ENCODE data around the gene ADAMTSL1. TPM values are rescaled to one million over a fixed set of nuclear protein-coding genes. Genes with fewer than 3 reads are reported as not detected.

Gene ADAMTSL1
- polyA plus RNA-seq, 5 donors: 15.6 to 25.0 (median 16.9) TPM

DNA sequence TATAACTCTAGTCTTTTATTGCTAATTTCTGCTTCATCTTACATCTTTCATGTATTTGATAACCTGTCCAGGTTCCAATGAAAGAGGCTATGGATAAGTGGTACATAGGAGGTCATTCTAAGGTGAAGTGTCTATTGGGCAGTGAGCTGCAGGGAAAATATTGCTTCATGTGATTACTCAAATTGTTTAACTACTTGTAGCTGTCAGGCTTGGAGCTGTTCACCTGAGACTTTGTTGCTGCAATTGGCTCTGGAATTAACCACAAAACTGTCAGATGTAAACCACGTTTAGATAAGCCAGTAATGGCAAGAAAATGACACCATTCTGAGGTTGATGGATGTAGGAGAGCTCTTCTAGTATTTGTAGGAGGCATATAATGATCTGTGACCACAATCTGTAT lies 26.0 kb downstream of the ADAMTSL1 start:
- DNase-seq: no peak

DNA sequence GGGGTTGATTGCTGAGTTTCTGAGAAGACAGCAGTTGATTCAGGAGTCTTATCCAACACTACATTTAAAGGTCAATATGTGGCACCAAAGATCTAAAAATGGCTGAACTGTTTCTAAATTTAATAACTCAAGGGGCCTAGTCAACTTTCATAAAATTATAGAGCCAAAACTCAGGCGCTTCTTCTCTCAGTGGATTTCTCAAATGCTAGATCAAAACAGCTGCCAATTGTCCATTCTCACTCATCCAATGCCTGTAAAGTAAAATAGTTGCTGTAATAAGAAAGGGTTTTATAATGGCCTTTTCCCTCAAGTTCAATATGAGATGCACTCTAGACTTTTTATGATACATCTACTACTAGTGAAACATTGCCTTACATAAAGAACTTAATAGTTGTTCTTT lies 26.5 kb downstream of the ADAMTSL1 start:
- DNase-seq: peak; percentile 53 to 58

DNA sequence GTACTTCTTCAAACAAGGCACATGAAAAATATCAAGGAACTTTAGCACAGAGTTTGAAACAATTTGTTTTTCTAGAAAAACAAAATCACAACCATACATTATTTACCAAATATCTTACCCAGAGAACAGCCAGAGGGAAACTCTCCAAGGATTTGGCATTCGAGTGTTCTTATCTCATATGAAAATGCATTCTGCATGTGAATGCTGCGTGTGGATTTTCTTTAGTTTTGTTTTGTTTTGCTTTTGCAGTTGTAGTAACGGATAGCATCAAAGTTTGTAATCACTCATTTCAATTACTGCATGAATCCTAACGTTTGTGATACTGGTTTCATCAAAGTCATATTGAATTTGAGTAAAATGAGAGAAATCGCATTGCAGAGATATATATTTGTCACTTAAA lies 28.0 kb downstream of the ADAMTSL1 start:
- no peak for DNase-seq

DNA sequence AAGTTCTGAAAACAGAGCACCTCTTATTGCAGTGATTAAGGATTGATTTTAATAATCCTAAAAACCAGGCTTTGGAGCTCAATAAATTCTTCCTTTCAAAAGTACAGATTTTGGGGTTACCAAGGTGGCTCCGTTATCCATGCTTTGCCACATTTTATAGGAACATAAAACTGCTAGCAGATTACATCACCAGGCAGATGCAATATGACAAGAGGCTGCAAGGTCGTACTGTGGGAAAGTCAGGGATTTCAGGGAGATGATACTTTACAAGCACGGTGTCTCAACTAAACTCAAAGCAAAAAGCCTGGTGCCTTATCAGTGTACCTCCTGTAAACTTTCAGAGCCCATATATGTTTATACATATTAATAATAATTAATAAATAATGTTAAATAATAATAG lies 28.6 kb downstream of the ADAMTSL1 start:
- no peak for DNase-seq

DNA sequence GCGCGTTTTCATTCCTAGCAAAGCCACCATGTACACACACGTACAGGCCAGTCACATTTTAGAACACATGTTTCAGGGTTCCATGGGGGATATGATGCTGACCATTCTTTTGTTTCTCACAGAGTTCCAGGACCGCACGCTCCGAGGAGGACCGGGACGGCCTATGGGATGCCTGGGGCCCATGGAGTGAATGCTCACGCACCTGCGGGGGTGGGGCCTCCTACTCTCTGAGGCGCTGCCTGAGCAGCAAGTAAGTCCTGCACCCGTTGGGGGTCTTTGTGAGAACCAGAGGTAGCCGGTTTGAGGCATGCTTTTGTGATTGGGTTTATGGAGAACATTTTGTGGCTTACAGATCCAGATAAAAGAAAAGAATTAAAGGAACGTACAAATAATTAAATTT lies 30.8 kb downstream of the ADAMTSL1 start:
- DNase-seq: no peak

DNA sequence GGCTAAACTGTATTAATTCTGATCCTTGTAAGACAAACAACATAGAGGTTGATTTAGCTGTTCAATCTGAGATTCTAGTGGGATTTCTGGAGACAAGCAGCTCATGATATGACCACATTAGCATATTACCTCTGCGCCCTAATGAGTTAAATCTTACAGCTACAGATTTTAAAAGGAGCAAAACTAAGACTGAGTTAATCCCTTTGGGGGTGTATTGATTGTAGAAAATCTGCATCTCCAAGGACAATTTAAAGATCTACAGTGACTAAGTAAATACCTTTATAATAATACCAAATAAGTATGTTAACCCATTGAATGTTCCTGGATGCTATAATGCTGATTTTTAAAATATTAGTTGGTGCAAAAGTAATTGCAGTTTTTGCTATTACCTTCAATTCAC lies 33.2 kb downstream of the ADAMTSL1 start:
- DNase-seq: no peak

DNA sequence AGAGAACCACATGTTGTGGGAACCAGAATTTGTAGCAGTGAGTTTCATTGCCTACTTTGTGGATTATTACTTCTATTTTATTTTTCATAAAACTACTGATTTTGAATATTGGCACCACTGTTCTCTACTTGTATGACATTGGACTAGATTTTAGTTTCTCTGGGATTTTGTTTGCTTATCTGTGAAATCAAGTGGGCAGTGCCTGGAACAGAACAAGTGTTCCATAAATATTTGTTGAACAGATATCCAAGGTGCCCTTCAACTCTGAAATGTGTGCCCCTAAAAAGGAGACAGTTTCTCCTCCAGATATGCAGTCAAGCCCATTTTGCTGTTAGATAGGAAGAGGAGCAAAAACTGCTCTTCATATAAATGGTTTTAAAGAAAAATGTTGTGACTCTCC lies 42.6 kb downstream of the ADAMTSL1 start:
- DNase-seq: no peak

DNA sequence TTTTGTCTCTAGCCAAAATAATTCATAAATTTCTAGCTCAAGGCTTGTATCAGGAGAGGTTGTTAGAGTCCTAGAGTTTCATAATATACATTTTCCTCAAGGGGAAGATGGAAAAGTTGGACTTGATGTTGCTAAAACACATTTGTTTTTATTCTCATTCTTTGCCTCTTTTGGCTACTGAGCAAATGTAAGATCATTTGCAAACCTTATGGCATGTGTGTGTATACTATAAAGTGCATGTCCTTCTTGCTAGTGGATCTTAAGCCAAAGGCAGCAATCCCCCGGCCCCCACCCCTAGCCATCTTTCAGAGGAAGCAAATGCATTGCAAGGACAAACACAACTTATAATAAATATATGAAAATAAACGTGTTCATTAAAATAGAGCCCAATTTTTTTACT lies 43.0 kb downstream of the ADAMTSL1 start:
- no peak for DNase-seq

DNA sequence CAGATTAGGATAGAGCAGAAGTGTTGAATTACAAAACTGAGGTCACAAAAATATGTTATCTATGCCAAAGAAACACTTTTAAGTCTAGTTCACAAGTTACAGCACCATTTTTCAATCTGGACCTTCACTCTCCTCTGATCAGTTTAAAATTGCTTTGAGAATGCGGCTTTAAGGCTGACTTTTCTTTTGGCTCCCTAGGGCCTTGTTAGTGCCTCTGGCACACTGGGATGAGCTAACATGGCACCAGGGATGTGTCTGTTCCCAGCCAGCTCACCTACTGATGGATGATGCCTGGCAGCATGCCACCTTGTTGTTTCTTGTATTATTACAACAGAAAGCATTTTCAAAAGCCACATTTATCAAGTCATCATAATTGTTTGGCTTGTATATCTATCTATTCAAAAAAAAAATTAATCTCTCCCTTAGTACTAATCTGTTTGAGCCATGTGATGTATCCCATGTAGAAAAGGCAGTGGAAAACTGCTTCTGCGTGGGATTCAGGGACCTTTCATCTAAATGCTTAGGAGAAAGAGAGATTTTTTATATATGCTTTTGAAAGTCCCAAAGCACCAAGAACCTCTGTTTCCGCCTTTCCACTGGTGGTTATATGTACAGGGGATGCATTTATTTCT lies 46.6 kb downstream of the ADAMTSL1 start:
- no peak for DNase-seq

DNA sequence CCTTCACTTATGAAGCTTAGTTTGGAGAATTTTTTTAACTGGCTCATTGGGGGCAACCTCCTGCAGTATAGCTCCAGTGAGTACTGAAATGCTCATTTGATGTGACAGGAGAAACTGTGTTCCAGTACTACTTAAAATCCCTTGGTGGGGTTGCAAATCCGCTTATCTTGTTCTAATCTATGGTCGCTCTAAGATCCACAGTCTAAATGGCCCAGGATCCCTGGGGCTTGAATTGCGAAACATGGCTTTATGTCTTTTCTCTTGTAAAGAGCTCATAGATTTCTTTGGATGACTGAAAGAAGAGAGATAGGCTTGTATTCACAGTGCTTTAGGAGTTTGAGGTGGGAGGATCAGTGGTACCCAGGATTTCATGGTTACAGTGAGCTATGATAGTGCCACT lies 52.7 kb downstream of the ADAMTSL1 start:
- no peak for DNase-seq

DNA sequence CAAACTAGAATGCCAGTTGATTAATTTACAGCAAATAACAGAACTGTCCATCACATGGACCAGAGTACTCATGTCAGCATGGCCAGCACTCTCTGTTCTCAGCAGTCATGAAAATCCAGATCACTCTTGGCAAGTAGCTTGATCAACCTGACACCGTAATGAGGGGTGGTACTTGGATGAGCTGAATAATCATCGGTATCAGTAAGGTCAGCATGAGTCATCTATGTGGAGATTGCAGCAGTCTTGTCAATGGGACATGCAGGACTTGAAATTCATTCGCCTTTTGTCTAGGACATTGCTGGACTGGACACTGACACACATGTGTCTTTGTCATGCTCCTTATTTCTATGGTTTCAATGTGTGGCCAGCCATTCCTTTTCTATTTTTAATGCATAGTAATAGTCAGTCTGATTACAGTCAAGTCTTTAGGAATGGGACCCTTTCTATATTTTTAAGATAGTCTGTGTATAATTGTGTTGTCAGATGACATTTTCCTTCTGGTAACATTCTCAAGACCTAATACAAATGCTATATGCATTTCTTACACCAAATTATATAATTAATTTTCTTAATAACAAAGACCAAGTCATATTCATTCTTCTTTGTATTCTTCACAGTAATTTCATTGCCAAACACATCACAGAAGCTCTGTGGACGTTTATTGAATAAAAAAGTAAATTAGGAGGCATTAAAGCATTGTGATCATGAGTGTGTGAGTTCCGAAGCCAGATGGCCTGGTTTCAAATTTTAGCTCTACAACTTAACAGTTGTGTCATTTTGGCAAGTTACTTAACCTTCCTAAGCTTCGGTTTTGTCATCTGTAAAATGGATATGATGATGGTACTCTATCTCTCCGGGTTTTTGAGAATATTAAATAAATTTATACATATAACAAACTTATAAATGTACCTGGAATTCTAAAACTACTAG lies 57.4 kb downstream of the ADAMTSL1 start:
- peak; percentile 48 for DNase-seq

DNA sequence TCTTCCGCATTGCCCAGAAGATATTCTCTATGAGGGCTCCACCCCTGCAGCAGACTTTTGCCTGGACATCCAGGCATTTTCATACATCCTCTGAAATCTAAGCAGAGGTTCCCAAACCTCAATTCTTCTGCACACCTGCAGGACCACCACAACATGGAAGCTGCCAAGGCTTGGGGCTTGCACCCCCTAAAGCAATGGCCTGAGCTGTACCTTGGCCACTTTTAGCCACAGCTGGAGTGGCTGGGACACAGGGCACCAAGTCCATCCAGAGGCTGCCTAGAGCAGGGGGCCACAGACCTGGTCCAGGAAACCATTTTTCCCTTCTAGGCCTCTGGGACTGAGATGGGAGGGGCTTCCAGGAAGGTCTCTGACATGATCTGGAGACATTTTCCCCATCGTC lies 60.7 kb downstream of the ADAMTSL1 start:
- DNase-seq: no peak

DNA sequence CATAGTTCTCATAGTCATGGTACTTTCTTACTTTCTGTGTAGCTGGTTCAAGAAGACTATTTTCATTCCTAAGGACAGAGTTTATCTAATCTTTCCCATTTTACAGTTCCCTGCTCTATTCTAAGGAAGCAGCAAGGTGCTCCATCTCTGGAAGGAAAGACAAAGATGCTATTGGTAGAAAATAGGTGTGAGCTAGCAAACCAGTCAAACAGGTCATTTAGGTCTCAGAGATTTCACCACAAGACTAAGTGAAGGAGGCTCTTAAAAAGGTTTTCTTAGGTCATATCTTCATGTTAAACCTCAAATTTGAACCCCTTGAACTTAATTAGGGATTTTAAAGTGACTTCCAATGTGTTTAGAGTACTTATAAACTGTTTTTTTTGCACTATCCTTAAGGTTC lies 62.6 kb downstream of the ADAMTSL1 start:
- DNase-seq: no peak

DNA sequence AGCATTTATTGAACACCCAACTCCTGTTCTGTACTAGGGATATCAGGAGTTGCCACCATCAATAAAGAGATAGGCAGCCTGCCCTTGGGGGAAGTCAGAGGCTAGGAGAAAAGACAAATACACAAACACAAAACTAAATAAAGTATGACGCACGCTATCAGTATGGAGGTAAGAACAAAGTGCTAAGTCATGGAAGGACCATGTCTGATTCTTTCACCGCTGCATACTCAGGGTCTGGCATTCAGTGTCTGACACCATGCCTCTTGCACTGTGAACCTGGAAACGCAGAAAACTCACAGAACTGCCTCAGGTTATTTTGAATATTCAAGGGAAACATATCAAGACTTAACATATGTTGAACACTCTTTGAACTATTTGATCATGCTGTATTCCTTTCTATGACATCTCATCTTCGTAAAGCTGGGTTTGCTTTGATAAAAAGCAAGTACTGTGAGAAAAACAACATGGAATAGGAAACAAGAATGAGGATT lies 65.3 kb downstream of the ADAMTSL1 start:
- no peak for DNase-seq

DNA sequence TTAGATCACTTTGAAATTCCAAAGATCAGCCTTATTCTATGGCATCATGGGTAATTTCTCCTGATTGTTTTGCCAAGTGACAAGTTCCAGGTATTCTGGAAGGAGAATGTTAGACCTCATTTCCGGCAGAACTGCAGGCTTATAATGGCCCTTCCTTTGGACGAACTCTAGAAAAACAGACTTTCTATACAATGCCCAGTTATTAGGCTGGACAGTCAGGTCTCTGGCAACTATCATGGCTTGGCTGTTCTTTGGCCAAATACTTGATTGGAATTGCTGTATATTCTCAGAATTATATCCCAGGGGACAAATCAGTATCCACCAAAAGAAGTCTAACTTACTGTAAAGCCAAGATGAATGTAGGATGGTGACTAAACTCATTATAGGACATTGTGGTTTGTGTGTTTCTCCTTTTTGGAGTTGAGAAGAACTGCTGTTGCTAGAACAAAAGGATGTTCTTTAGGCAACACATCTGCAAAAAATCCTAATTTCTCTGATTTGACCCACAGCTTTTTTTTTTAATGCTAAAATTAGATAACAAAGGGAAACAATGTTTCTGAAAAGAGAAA lies 69.0 kb downstream of the ADAMTSL1 start:
- no peak for DNase-seq

DNA sequence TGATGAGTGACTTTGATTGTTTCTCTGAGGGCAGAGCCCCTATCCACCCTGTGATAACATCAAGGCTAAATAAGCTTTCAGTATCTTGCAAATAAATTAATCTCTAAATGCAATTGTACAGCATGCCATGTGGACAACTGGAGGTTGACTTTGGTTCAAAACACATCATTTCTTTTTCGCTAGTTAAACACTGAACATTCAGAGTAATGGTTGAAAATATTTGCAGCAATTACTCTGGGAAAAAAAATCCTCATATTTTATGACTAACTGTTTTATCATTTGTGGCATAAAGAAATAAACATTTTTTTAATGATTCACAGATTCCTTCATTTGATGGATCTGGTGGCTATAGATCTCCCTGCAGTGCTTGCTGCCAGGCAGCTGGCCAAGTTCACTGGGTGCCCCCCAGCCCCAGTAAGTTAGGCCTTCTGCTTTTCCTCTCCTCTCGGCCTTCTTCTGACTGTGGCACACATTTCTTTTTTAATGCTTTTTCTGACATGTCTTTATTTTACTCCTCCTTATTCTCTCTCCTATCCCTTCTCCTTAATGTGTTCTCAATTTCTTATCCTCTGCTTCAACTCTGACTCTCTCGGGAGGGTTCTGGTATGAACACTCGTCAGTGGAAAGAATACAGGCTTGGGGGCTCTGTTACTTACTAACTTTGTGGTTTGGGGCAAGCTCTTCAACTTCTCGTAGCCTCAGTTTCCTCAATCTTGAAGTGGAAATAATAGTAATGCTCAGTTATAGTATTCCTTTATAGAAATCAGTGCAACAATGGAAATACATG lies 69.6 kb downstream of the ADAMTSL1 start:
- no peak for DNase-seq

DNA sequence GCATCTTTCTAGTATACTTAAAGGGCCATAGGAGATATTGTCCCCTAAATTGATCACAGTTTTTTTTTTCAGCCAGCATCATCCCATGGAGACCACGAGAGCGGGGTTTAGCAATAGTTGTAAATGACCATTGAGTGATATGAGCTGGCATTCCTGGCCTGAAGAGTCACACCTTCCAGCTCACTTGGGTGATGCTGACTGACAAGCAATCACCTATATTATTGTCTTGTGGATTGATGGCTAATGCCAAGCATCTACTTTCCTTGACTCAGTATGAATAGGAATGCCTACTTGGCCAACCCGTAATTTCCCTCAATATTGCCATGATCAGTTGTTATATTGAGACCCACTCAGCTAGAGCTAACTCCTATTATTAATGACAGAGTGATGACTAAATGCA lies 70.5 kb downstream of the ADAMTSL1 start:
- no peak for DNase-seq

DNA sequence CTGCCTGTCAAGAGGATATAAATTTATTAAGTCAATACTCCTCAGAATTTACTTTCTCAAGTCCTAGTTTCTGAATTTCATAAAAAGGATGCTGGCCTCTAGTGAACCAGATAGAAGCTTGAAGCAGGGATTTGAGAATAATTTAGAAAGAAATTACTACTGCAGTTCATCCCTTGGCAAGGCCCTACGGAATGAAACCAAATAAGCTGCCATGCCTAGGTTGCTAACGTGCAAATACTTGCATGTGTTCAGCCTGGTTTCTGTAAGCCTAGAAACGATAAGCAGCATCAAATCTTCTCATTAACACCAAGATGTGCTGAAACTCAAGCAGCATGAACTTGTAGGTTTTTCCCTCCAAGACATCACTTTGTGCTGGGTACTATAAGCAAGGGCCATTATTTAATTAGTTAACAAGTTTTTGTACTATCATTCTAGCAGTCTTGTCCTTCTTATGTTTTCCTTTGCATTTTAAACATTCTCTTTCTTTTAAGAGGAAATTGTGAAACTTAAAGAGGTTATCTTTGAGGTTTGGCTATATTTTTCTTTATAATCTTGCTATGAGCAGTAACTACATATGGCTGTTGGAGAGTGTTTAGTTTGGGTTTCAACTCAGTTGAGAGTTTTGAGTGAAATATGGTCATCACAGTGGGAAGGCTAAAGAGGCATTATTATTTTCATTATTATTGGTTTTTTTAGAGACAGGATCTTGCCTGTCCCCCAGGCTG lies 71.8 kb downstream of the ADAMTSL1 start:
- DNase-seq: no peak

DNA sequence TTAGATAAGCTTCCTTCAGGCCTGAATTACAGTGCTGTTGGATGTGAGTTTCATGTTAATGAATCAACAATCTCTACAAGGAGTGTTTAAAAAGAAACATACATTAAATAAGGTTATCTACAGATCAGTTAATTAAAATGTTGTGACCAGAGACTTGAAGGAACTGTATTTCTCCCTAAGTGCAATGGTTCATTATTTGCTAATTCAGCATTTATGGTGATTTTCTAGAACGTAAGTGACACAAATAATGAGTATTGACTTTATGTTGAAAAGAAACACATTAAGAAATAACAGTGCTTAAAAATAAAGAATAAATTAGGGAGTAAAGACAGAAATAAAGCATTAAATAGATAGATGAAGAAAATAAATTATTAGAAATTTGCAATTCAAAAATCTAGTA lies 74.5 kb downstream of the ADAMTSL1 start:
- DNase-seq: no peak

DNA sequence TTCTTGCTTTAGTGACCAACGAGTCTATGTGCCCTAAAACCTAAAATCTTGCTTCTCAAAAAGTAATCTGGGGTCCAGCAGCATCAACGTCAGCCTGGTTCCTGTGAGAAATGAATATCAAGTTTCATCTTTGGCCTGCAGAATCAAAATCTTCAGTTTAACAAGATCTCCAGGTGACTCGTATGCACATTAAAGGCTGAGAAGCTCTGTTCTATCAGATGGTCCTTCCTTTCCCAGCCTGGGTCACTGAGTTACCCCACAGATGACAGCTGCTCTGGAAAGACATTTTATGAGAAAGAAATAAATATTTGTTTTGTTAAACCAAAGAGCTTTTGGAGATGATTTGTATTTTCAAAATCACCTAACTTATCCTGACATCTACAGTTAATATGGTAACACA lies 75.8 kb downstream of the ADAMTSL1 start:
- DNase-seq: no peak

DNA sequence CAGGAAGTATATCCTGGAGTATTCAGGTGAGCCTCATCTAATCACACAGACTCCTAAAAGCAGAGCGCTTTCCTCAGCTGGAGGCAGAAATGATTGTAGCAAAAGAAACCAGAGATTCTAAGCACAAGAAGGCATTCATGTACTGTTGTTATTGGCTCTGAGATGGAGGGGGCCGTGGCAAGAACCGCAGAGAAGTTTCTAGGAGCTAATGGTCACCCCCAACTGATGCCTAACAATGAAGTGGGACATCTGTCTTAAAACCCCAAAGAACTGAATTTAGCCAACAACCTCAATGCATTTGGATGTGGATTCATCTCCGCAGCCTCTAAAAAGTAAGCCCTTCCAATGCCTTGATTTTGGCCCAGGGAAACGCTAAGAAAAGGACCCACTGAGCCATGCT lies 76.3 kb downstream of the ADAMTSL1 start:
- DNase-seq: no peak
